Bronchial smooth muscle cell (primary cell): Measurements from ENCODE around the gene OR6F1. TPM values are rescaled to one million over a fixed set of nuclear protein-coding genes. Genes with fewer than 3 reads are reported as not detected.

ENCODE experiments used
- total RNA-seq: library from RNA; depleted of rRNA; stranded (reverse); fragments of >200 nt; gene quantifications from 2 replicates; pipeline ENCODE4 v1.2.1, GENCODE V29; 2014

OR6F1 gene
- total RNA-seq: not detected in 2 replicates

DNA sequence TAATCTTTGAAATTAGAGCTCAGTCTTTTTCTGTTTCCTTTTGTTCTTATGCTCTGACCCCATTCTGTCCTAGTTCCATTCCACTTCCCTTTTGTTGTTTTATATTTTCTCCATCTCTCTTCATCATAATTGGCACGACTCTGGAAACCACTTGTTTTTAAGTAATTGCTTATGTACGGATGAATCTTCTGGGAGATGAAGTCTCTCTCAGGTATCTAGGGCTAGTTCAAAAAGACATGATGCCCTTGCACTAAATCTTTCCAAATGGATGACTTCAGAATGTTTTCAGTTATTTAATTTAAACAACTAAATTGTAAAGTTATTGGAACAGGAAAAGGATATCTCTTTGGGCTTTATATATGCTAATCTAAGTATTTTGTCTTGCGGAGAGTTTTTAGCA lies at the start of gene OR6F1:
TSS of gene OR6F1 (minus strand) at position 101 of the 400 bp plus-strand sequence. CDS start 3,891 bp downstream, outside the sequence.

DNA sequence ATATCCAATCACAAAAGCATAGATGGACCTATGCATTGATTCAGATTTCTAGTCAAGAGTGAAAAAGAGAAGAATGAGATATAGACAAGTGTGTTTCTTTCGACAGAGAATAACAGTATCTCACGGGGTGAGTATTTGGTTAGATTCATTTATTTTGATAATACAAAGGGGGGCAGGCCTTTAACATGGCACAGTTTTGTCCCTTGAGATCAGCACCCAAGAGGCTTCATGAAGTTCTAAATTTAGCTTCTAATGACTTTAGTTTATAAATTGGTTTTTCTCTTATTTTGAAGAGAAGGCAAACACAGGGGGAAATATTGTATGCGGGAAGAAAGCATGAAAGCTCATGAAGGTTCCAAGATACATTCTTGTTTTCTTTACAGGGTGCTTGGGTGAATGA lies 44.0 kb upstream of the OR6F1 start, which contains the start of gene OR1C1:
TSS of gene OR1C1 (minus strand) at position 101 of the 400 bp plus-strand sequence. CDS start 2,150 bp downstream, outside the sequence.

DNA sequence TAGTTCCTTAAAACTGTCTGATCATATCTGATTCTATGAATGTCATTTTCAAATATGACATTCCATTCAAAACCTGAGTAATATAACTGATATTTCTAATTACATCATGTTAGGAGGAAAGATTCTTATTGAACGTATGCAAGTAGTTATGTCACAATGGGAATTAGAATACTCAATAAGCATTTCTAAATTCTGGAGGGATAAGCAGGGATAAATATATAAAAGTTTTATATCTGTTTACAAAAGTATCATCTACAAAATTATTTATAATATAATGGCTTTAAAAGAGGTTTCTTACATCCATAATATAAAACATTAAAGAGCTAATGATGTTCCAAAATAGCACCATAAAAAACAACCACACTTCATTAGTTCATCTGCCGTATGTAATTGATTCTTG lies 31.6 kb upstream of the OR6F1 start, which contains the start of gene OR14A2:
TSS of gene OR14A2 (minus strand) at position 101 of the 400 bp plus-strand sequence.

DNA sequence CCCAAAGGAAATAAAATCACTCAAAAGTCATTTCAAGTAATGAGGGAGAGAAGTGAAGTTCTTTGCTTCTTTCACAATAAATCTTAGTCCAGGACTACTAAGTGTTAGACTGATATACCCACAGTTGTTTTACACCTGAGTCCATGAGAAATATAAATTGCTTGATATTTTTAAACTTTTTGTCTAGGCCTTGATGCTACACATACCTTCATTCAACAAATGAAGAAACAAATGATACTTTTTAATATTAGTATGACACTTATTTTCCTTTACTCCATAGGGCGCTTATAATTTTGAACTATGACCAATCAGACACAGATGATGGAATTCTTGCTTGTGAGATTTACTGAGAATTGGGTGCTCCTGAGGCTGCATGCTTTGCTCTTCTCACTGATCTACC lies 21.9 kb upstream of the OR6F1 start, which contains the start of gene OR14K1:
TSS of gene OR14K1 (plus strand) at position 301 of the 400 bp plus-strand sequence. CDS start at position 301, 0 bp downstream.

DNA sequence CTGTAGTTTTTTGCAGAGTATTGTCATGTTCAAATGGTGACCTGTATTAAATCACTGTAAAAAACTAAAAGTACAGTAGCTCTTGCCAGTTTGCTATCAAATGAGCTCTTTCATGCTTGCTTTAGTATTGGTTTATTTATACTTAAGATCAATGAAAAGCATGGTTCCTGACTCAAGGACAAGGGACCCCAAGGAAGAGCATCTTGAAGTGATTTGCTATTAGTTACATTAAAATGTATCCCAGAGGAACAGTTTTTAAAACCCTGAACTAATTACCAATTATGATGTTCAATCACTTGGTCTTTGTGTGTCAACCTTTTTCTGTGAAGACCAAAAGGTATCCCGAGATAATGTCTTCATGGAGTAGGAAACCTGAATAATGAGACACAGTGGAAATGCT lies 36.8 kb downstream of the OR6F1 start, which contains the start of gene OR13G1:
TSS of gene OR13G1 (minus strand) at position 101 of the 400 bp plus-strand sequence. CDS start 6,698 bp downstream, outside the sequence.

Other genes starting within 250 kb of the OR6F1 start
- not detected in 2 replicates for gene OR2C3, start 180.2 kb downstream of the OR6F1 start, total RNA-seq
- gene GCSAML, start 167.5 kb downstream of the OR6F1 start, total RNA-seq: not detected in 2 replicates
- gene OR2G2, start 128.3 kb downstream of the OR6F1 start, total RNA-seq: not detected in 2 replicates
- not detected in 2 replicates for gene OR2G3, start 111.1 kb downstream of the OR6F1 start, total RNA-seq
- gene OR13G1, start 36.9 kb downstream of the OR6F1 start, total RNA-seq: not detected in 2 replicates
- gene OR14K1, start 22.0 kb upstream of the OR6F1 start, total RNA-seq: not detected in 2 replicates
- not detected in 2 replicates for gene OR14A2, start 31.5 kb upstream of the OR6F1 start, total RNA-seq
- gene OR1C1, start 43.9 kb upstream of the OR6F1 start, total RNA-seq: not detected in 2 replicates
- gene OR14A16, start 107.5 kb upstream of the OR6F1 start, total RNA-seq: not detected in 2 replicates
- not detected in 2 replicates for gene OR11L1, start 125.2 kb upstream of the OR6F1 start, total RNA-seq
- not detected in 2 replicates for gene TRIM58, start 140.5 kb upstream of the OR6F1 start, total RNA-seq
- gene OR2W3, start 178.9 kb upstream of the OR6F1 start, total RNA-seq: not detected in 2 replicates
- not detected in 2 replicates for gene OR2T8, start 203.6 kb upstream of the OR6F1 start, total RNA-seq
- not detected in 2 replicates for gene OR2AJ1, start 208.2 kb upstream of the OR6F1 start, total RNA-seq
- not detected in 2 replicates for gene OR2L8, start 232.2 kb upstream of the OR6F1 start, total RNA-seq
- gene OR2AK2, start 248.6 kb upstream of the OR6F1 start, total RNA-seq: not detected in 2 replicates